ENCODE data around the gene EGFR. TPM values are rescaled to one million over a fixed set of nuclear protein-coding genes. Genes with fewer than 3 reads are reported as not detected.

The EGFR gene
- total RNA-seq, 1 donor from 2014 or later = 5.0 TPM

GRCh38 chr7:55155351-55156117 is 136.7 kb downstream of the EGFR start:
- Mint-ChIP-seq H3K27me3 (ENCODE audit: unreplicated experiment) (peaks cover 8% of the 10 kb centered on the region), H3K4me1 (ENCODE audit: unreplicated experiment) (peaks cover 18% of the 10 kb centered on the region), H3K9me3 (ENCODE audit: unreplicated experiment) (no peaks in the 10 kb centered on the region), H3K4me3 (ENCODE audit: unreplicated experiment) (no peak overlapping the region), H3K27ac (ENCODE audit: unreplicated experiment) (no peak overlapping the region), H3K36me3 (ENCODE audit: low read depth, unreplicated experiment) (no peaks in the 10 kb centered on the region)
- TF ChIP-seq CTCF (IDR thresholded peaks at IDR 0.05; ENCODE audit: unreplicated experiment) = no peak
- DNase-seq (ENCODE audit: low spot score) = no peak

GRCh38 chr7:55156919-55157763 is 138.3 kb downstream of the EGFR start:
- H3K9me3 Mint-ChIP-seq (ENCODE audit: unreplicated experiment) = no peaks in the 10 kb centered on the region
- H3K27ac Mint-ChIP-seq (ENCODE audit: unreplicated experiment) = no peak overlapping the region
- no peak for DNase-seq (ENCODE audit: low spot score)
- H3K4me1 Mint-ChIP-seq (ENCODE audit: unreplicated experiment) = peaks cover 20% of the 10 kb centered on the region
- peaks cover 2% of the 10 kb centered on the region for H3K27me3 Mint-ChIP-seq (ENCODE audit: unreplicated experiment)
- H3K4me3 Mint-ChIP-seq (ENCODE audit: unreplicated experiment) = no peak overlapping the region
- no peak for TF ChIP-seq CTCF (IDR thresholded peaks at IDR 0.05; ENCODE audit: unreplicated experiment)
- no peaks in the 10 kb centered on the region for H3K36me3 Mint-ChIP-seq (ENCODE audit: low read depth, unreplicated experiment)

- Mint-ChIP-seq H3K4me1 (ENCODE audit: unreplicated experiment) (peaks cover 14% of the 10 kb centered on the region), H3K36me3 (ENCODE audit: low read depth, unreplicated experiment) (no peaks in the 10 kb centered on the region), H3K27me3 (ENCODE audit: unreplicated experiment) (no peaks in the 10 kb centered on the region), H3K9me3 (ENCODE audit: unreplicated experiment) (no peaks in the 10 kb centered on the region), H3K27ac (ENCODE audit: unreplicated experiment) (no peak overlapping the region), H3K4me3 (ENCODE audit: unreplicated experiment) (no peak overlapping the region)
- no peak for DNase-seq (ENCODE audit: low spot score)
- no peak for TF ChIP-seq CTCF (IDR thresholded peaks at IDR 0.05; ENCODE audit: unreplicated experiment)
These were observed 138.9 kb downstream of the EGFR start for GRCh38 chr7:55157764-55158105.

- Mint-ChIP-seq H3K27ac (ENCODE audit: unreplicated experiment) (no peak overlapping the region), H3K36me3 (ENCODE audit: low read depth, unreplicated experiment) (no peaks in the 10 kb centered on the region), H3K4me3 (ENCODE audit: unreplicated experiment) (no peak overlapping the region), H3K9me3 (ENCODE audit: unreplicated experiment) (no peaks in the 10 kb centered on the region), H3K4me1 (ENCODE audit: unreplicated experiment) (peaks cover 10% of the 10 kb centered on the region), H3K27me3 (ENCODE audit: unreplicated experiment) (no peaks in the 10 kb centered on the region)
- DNase-seq (ENCODE audit: low spot score) = no peak
- no peak for TF ChIP-seq CTCF (IDR thresholded peaks at IDR 0.05; ENCODE audit: unreplicated experiment)
These were observed 139.9 kb downstream of the EGFR start for GRCh38 chr7:55158541-55159382.
